ENCODE results near the gene DPP6. TPM values are rescaled to one million over a fixed set of nuclear protein-coding genes. Genes with fewer than 3 reads are reported as not detected.

DPP6 gene
- total RNA-seq, 1 experiment from 2014 or later, result 1.1 TPM

GRCh38 chr7:154512121-154512833, 460.1 kb downstream of the DPP6 start:
- Histone ChIP-seq H3K4me3 (ENCODE audit: insufficient read depth, low read depth, low read length) (no peak overlapping the region), H3K36me3 (replicated peaks; ENCODE audit: control insufficient read depth, insufficient read depth, low read length) (no peaks in the 10 kb centered on the region), H3K27me3 (ENCODE audit: control insufficient read depth, insufficient read depth, low read length) (no peaks in the 10 kb centered on the region)
- no peak for DNase-seq

GRCh38 chr7:154517768-154518167, 465.6 kb downstream of the DPP6 start:
- Histone ChIP-seq H3K4me3 (ENCODE audit: insufficient read depth, low read depth, low read length) (no peak overlapping the region), H3K27me3 (ENCODE audit: control insufficient read depth, insufficient read depth, low read length) (no peaks in the 10 kb centered on the region), H3K36me3 (replicated peaks; ENCODE audit: control insufficient read depth, insufficient read depth, low read length) (no peaks in the 10 kb centered on the region)
- DNase-seq, result no peak

- no peak overlapping the region for H3K4me3 ChIP-seq (ENCODE audit: insufficient read depth, low read depth, low read length)
- H3K36me3 ChIP-seq (replicated peaks; ENCODE audit: control insufficient read depth, insufficient read depth, low read length), result no peaks in the 10 kb centered on the region
- no peak for DNase-seq
- no peaks in the 10 kb centered on the region for H3K27me3 ChIP-seq (ENCODE audit: control insufficient read depth, insufficient read depth, low read length)
Measured at GRCh38 chr7:154519229-154519628, 467.0 kb downstream of the DPP6 start.

- Histone ChIP-seq H3K4me3 (ENCODE audit: insufficient read depth, low read depth, low read length) (no peak overlapping the region), H3K36me3 (replicated peaks; ENCODE audit: control insufficient read depth, insufficient read depth, low read length) (no peaks in the 10 kb centered on the region), H3K27me3 (ENCODE audit: control insufficient read depth, insufficient read depth, low read length) (no peaks in the 10 kb centered on the region)
- DNase-seq, result no peak
Measured at GRCh38 chr7:154530136-154530535, 477.9 kb downstream of the DPP6 start.

DNA sequence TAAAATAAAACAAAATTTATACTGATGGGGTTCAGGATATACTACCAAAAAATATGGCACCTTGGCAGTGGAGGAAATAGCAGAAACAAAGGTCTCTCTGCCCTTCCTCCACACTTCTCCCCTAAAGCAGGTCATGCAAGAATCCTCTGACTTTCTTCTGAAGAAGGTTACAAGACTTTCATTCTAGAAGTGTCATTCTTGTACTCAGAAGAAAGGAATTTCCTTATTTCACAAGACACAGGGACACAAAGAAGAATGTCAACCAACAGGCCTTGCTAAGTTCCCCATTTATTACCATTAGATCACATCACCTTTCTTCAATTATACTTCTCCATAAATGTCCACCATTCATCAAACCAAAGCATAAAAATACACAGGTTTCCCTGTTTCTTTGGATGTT, 480.6 kb downstream of the DPP6 start:
- Histone ChIP-seq H3K27me3 (ENCODE audit: control insufficient read depth, insufficient read depth, low read length) (no peaks in the 10 kb centered on the region), H3K36me3 (replicated peaks; ENCODE audit: control insufficient read depth, insufficient read depth, low read length) (no peaks in the 10 kb centered on the region), H3K4me3 (ENCODE audit: insufficient read depth, low read depth, low read length) (no peak overlapping the region)
- DNase-seq, result no peak

DNA sequence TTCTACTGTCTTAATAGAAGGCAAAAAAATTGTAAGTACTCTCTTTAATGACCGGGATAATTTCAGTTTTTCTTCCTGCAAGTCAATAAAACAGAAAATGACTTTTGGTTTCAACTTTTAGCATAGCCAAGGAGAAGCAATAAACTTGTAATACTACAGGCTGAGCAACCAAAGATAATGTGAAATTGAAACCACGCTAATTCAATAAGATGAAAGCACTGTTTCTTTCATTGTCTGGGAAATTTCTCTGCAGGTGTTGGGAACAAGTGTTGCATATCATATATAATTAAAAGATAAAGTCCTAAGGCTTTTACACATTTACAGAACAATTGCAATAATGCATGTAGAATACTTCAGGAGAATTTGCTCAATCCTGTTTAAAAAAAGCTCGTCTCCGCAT, 488.4 kb downstream of the DPP6 start:
- H3K27me3 ChIP-seq (ENCODE audit: control insufficient read depth, insufficient read depth, low read length), result no peaks in the 10 kb centered on the region
- DNase-seq, result no peak
- H3K36me3 ChIP-seq (replicated peaks; ENCODE audit: control insufficient read depth, insufficient read depth, low read length), result no peaks in the 10 kb centered on the region
- H3K4me3 ChIP-seq (ENCODE audit: insufficient read depth, low read depth, low read length), result no peak overlapping the region

DNA sequence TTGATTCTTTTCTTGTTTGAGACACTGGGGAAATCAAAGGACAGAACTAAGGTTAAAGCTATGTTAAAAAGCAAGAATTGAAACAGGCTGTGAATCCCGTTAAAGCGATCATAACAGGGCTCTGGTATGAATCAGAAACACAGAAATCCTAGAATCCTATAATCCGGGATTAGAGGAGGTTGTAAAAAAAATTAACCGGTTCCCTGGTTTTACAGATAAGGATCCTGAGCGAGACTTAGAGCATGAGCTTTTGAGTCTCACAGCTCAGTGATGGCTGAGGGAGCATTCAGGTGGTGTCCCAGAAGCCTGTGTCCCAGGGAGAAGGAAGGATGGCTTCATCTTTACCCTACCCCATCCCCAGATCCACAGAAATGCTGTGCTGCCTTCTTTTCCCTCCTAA, 489.4 kb downstream of the DPP6 start:
- no peaks in the 10 kb centered on the region for H3K36me3 ChIP-seq (replicated peaks; ENCODE audit: control insufficient read depth, insufficient read depth, low read length)
- no peak for DNase-seq
- no peak overlapping the region for H3K4me3 ChIP-seq (ENCODE audit: insufficient read depth, low read depth, low read length)
- H3K27me3 ChIP-seq (ENCODE audit: control insufficient read depth, insufficient read depth, low read length), result no peaks in the 10 kb centered on the region

GRCh38 chr7:154546946-154547587, 494.9 kb downstream of the DPP6 start:
- DNase-seq, result no peak
- Histone ChIP-seq H3K4me3 (ENCODE audit: insufficient read depth, low read depth, low read length) (no peak overlapping the region), H3K27me3 (ENCODE audit: control insufficient read depth, insufficient read depth, low read length) (no peaks in the 10 kb centered on the region), H3K36me3 (replicated peaks; ENCODE audit: control insufficient read depth, insufficient read depth, low read length) (no peaks in the 10 kb centered on the region)

- no peak overlapping the region for H3K4me3 ChIP-seq (ENCODE audit: insufficient read depth, low read depth, low read length)
- no peaks in the 10 kb centered on the region for H3K27me3 ChIP-seq (ENCODE audit: control insufficient read depth, insufficient read depth, low read length)
- no peak for DNase-seq
- H3K36me3 ChIP-seq (replicated peaks; ENCODE audit: control insufficient read depth, insufficient read depth, low read length), result no peaks in the 10 kb centered on the region
Measured at GRCh38 chr7:154553711-154554265, 501.6 kb downstream of the DPP6 start.

DNA sequence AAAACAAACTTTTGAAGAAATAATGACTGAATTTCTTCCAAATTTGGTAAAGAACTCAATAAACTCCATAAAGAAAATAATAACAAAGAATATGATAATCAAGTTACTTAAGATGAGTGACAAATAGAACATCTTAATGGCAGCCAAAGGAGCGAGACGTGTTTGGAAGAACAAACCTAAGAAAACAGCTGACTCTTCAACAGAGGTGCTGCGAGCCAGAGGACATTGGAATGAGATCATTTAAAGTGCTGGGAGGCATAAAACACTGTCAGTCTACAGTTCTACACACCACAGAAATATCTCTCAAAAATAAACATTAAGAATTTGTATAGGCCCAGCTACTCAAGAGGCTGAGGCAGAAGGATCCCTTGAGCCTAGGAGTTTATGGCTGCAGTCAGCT, 507.3 kb downstream of the DPP6 start:
- H3K36me3 ChIP-seq (replicated peaks; ENCODE audit: control insufficient read depth, insufficient read depth, low read length), result no peaks in the 10 kb centered on the region
- DNase-seq, result no peak
- no peaks in the 10 kb centered on the region for H3K27me3 ChIP-seq (ENCODE audit: control insufficient read depth, insufficient read depth, low read length)
- H3K4me3 ChIP-seq (ENCODE audit: insufficient read depth, low read depth, low read length), result no peak overlapping the region

- DNase-seq, result no peak
- no peaks in the 10 kb centered on the region for H3K27me3 ChIP-seq (ENCODE audit: control insufficient read depth, insufficient read depth, low read length)
- H3K36me3 ChIP-seq (replicated peaks; ENCODE audit: control insufficient read depth, insufficient read depth, low read length), result no peaks in the 10 kb centered on the region
- no peak overlapping the region for H3K4me3 ChIP-seq (ENCODE audit: insufficient read depth, low read depth, low read length)
Measured at GRCh38 chr7:154564676-154565075, 512.5 kb downstream of the DPP6 start.

DNA sequence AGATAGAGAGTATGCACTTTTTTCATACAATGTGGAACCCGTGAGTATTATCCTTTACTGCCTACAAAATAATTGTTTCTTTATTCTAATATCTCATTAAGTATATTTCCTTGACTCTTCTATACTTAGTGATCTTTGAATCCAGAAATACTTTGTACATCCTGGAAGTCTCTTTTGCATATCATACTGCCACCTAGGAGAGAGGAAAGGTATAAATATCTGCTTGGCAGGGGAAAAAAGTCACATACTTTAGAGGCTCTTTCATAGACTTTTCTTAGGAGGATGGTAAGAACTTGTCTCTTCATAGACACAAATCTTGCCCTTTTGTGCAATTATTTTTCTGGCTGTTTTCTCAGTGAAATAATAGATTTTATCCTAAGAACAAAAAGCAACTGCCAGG, 514.7 kb downstream of the DPP6 start:
- Histone ChIP-seq H3K4me3 (ENCODE audit: insufficient read depth, low read depth, low read length) (no peak overlapping the region), H3K36me3 (replicated peaks; ENCODE audit: control insufficient read depth, insufficient read depth, low read length) (no peaks in the 10 kb centered on the region), H3K27me3 (ENCODE audit: control insufficient read depth, insufficient read depth, low read length) (no peaks in the 10 kb centered on the region)
- DNase-seq, result no peak

- no peak for DNase-seq
- Histone ChIP-seq H3K36me3 (replicated peaks; ENCODE audit: control insufficient read depth, insufficient read depth, low read length) (no peaks in the 10 kb centered on the region), H3K27me3 (ENCODE audit: control insufficient read depth, insufficient read depth, low read length) (no peaks in the 10 kb centered on the region), H3K4me3 (ENCODE audit: insufficient read depth, low read depth, low read length) (no peak overlapping the region)
Measured at GRCh38 chr7:154568346-154568745, 516.1 kb downstream of the DPP6 start.

DNA sequence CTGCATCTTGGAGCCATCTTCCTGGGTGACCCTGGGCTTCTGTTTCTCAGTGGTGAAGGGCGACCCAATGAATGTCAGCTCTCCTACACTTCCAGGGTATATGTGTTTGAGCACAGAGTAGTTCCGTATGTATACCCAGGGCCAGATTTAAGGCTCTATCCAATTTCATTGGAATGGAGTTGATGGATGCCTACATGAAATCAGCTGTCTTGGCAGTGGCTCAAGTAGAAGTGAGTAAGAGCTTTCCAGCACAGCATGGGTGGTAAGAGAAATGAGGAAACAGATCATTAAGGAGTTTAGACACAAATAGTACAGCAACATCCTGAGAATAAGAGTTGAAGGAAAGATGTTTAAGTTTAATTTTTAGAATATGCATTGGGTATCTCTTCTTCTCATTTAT, 517.7 kb downstream of the DPP6 start:
- Histone ChIP-seq H3K27me3 (ENCODE audit: control insufficient read depth, insufficient read depth, low read length) (no peaks in the 10 kb centered on the region), H3K4me3 (ENCODE audit: insufficient read depth, low read depth, low read length) (no peak overlapping the region), H3K36me3 (replicated peaks; ENCODE audit: control insufficient read depth, insufficient read depth, low read length) (no peaks in the 10 kb centered on the region)
- no peak for DNase-seq

DNA sequence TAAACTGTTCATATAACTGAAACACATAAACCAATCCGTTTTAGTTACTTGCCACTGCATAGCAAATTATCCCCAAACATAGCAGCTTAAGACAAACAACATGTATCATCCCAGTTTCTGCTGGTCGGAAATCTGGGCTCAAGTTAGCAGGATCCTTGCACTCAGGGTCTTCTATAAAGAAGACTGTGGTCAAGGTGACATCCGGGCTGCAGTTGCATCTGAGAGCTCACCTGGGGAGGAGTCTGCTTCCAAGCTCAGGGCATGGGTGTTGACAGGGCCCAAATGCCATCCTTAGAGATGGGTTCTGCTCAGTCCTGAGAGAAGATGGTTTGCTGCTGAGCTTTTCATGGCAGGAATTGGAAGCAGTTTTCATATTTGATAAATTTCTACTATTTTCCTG, 519.6 kb downstream of the DPP6 start:
- no peaks in the 10 kb centered on the region for H3K36me3 ChIP-seq (replicated peaks; ENCODE audit: control insufficient read depth, insufficient read depth, low read length)
- no peaks in the 10 kb centered on the region for H3K27me3 ChIP-seq (ENCODE audit: control insufficient read depth, insufficient read depth, low read length)
- DNase-seq, result no peak
- H3K4me3 ChIP-seq (ENCODE audit: insufficient read depth, low read depth, low read length), result no peak overlapping the region
